Measurements from ENCODE around the gene SESN1. TPM values are rescaled to one million over a fixed set of nuclear protein-coding genes. Genes with fewer than 3 reads are reported as not detected.
A peak's percentile ranks its signal among the peaks of the same experiment; 100 is the strongest.
"Not testable (repeated sequence)": the region's sequence is repeated elsewhere in the genome, so short reads cannot be mapped to it uniquely, and the experiment has no call there.

Gene SESN1
- total RNA-seq, 1 donor from 2014 or later, result 29.6 TPM

DNA sequence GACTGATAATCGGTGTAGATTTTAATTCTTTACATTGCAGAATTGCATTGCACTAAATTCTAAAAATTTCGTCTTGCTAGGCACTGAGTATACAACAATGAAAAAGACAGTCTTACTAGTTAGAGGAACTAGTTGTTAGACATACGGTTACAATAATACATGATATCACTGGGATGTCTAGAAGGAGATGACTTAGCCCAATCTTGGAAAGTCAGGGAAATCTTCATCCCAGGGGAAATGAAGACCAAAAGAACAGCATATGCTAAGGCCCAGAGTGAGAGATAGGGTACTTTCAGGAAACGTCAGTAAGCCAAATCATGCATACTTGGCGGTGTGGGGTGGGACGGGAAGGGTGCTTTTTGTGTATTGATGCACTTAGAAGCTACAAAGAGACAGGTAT is 1.6 kb upstream of the SESN1 start:
- DNase-seq (ENCODE audit: low spot score), result no peak
- intact Hi-C loops (cut with DNase I), result no loop called here

DNA sequence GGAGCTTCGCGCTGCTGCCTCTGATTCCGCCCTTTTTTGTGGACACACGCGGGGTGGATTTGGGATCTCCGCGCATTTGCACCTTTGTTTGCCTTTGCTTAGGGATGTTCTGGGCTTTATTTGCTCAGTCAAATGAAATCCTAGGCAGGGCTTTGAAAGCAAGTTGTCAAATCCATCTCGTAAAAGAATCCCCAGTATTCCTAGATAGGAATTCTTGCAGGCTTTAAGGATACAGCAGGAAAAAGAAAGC is 1.1 kb upstream of the SESN1 start:
- DNase-seq (ENCODE audit: low spot score), result no peak
- intact Hi-C loops (cut with DNase I), result loop anchor here (1.0 kb wide), 1 partner anchor 287 kb away; the partner anchor contains the start of gene CD164

DNA sequence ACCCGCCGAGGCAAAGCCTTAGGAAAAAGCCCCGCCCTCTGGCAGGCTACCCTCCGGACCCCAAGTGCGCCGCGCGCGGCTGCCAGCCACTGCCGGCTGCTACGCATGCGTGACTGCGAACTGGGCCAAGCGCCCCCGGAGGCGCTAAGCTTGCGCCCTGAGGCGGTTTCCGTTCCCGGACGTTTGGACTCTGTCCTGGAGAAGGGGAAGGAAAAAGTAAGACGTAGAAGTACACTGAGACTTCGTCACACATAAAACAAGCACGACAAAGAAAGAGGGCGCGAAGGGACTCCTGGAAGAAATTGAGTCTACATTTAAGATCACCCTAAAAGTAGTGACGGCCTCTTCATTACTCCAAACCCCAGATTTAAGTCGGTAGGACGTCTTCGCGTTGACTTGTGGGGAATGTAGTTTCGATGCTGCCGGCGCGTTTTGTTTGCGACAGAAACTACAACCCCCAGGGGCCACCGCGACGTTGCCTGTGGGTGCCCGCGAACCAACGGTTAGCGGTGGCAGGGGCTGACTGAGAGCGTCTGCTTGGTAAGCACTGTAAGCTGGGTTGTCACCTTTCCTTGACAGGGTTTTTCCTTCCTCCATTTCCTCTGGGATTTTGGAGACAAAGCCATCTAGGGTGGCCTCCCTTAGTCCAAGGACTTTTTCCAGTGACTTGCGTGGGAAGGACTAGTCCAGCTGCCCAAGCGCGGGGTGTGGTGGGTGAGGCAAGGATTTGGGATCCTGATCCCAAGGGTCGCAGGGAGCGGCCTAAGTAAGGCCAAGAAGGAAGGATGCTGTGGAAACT is 589 bp upstream of the SESN1 start, which contains the start of gene CEP57L1:
CEP57L1 (plus strand) TSS at position 472 of the 799 bp plus-strand sequence. CDS start 49,715 bp downstream, outside the sequence.
- peak; percentile 97 for DNase-seq (ENCODE audit: low spot score)
- intact Hi-C loops (cut with DNase I), result loop anchor here (1.0 kb wide), 1 partner anchor 287 kb away; the partner anchor contains the start of gene CD164

DNA sequence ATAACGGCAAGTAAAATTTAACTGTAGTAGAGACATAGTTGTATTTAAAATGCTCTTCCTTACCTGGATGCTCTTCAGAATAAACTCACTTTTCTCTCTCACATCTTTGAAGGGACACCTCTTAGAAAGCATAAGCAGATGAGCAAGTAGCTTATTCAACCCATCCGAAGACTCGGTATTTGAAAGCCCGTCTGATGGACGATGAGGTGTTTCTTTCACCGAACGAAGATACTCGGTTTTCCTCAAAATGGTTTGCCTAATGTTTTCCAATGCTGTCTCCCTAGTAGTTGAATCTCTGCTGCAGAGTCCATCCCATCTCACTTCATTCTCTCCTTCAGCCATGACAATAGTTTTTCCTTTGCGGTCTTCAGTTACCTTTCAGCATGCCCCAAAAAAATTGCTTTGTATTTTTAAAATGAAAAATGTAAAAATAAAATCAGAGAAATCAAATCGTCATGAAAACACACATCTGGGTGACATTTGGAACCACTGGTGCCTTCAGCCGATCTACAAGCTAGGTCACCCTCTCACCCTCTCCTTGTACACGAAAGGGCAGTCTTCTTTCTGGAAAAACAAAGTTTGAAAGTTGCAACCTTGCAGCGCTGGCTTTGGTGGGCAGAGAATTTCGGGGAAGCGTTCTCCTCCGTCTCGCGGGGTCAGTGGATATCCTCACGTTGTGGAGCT is 772 bp downstream of the SESN1 start:
- no peak for DNase-seq (ENCODE audit: low spot score)
- intact Hi-C loops (cut with DNase I), result loop anchor here (1.0 kb wide), 1 partner anchor 536 kb away; no protein-coding TSS in a partner anchor

DNA sequence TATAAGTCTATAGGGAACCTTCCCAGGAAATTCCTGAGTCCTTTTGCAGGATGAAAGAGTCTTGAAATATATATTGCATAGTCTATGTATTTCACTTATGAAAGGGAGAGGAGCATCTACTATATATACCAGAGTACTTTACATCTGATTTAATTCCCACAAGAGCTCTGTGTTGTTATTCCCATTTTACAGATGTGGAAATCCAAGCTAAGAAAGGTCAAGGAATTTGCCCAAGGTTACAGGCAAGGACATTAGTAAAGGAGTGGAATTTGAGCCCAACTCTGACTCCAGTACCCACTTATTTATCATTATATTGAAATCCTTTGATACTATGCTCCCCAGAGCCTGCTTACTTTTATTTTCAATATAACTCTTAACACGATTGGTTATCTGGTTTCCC is 2.6 kb downstream of the SESN1 start:
- intact Hi-C loops (cut with DNase I), result no loop called here
- no peak for DNase-seq (ENCODE audit: low spot score)

DNA sequence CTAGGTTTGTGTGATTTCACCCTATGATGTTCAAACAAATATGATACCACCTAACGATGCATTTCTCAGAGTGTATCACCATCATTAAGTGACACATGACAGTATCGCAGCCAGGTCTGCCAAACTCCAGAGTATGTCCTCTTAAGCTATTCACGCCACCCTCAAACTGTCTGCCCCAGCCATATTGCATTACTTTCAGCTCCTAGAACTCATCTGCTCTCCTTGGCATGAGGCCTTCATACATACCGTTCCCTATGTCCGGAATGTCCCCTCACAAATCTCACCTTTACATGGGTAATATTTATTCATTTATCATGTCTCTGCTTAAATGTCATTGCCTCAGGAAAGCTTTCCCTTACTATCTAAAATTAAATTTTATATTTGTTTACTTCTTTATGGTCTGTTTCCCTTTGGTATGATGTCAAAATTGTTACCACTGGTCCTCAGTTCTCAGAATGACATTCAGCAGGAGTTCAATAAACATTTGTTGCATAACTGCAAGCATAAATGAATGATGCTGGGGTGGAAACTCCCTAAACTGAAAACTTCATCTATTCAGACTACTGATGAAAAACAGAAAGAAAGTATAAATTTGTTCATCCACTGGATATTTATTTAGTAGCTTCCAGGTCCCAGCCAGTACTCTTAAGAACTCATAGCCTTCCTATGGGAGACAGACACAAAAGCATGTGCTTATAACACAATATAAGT is 3.2 kb downstream of the SESN1 start:
- DNase-seq (ENCODE audit: low spot score), result no peak
- intact Hi-C loops (cut with DNase I), result no loop called here

DNA sequence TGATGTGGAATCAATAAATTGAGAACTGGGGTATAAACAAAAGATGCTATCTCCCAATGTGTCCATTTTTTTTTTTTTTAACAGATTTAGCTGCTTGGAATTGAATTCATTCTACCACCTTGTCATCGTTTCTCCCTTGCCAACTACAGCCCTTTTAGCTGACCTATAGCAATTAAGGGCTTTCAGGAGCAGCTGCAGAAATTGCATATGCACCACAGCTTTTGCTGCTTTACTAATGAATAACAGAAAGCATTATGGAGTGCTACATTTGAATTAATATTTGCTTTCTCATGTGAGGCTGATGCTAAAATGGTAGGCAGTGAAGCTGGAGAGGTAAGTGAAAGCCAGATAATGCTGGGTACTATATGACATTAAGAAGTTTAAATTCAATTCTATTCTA is 5.7 kb downstream of the SESN1 start:
- intact Hi-C loops (cut with DNase I), result loop anchor here (5.0 kb wide), 1 partner anchor 142 kb away; no protein-coding TSS in a partner anchor
- no peak for DNase-seq (ENCODE audit: low spot score)

DNA sequence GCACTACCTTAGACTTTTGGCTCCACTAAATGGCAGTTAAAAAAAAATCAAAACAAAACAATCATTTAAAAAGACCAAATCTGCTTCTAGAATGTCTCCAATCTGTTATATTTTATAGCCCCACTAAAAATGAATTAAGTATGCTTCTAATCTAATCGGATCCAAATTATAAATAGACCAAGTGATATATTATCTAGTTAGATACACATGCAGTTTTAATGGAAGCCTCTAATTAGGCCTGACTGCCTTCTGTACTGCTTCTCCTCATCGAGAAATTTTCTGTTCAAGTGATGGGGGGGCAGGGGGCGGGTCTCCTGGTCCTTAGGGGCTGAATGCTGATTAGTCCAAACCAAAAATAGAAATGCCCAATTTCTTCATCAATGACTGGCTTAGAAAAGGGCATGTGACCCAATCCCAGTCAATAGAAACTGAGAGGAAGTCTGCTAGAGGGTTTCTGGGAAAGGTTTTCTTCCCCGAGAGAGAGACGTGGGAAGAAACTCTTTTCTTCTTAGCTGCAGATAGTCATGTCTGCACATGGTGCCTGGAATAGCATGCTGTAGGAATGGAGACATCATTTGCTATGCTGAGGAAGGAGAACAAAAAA is 6.9 kb downstream of the SESN1 start:
- intact Hi-C loops (cut with DNase I), result loop anchor here (5.0 kb wide), 1 partner anchor 140 kb away; no protein-coding TSS in a partner anchor
- DNase-seq (ENCODE audit: low spot score), result no peak

DNA sequence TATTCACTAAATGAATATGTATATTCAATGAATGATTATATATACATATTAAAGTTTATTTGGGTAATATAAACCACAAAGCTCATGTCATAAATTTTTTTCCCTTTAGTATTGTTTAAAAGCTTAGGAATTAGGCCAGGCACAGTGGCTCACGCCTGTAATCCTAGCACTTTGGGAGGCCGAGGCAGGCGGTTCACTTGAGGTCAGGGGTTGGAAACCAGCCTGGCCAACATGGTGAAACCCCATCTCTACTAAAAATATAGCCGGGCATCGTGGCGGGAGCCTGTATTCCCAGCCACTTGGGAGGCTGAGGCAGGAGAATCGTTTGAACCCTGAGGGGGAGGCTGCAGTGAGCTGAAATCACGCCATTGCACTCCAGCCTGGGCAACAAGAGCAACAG is 10.5 kb downstream of the SESN1 start:
- intact Hi-C loops (cut with DNase I); DNase-seq (ENCODE audit: low spot score): not testable (repeated sequence)

DNA sequence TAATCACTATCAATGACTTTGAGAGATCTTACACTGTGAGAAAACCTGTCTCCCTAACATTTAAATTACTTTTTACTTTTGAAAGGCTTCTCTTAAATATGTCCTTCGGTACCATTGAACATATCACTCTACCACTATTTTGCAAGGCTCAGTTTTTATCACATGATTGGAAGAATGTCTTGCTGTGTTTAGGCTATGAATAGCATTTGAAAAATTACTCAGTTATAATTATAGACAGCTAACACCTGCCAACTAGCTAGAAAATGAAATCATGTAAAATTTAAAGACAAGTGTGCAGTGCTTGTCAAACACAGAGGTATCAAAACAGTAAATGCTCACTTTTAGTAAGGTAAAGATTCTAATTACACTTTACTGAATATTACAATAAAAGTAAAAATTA is 11.0 kb downstream of the SESN1 start:
- intact Hi-C loops (cut with DNase I), result no loop called here
- no peak for DNase-seq (ENCODE audit: low spot score)

DNA sequence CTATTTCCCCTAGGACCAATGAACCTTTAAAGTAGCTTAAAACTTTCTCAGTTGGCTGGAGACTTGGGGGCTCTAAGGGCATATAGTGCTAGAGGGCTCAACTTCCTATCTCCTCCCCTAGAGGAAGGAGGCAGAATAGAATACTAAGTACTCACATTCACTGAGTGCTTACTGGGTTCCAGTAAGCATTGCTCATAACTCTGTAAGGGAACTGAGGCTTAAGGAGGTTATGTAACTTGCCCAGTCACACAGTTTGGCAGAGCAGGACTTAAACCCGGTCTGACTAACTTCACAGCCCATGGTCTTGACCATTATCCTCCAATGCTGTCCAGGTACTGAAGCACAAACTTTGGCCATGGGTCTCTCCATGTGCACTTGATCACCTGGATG is 12.5 kb downstream of the SESN1 start:
- DNase-seq (ENCODE audit: low spot score), result no peak
- intact Hi-C loops (cut with DNase I), result no loop called here

DNA sequence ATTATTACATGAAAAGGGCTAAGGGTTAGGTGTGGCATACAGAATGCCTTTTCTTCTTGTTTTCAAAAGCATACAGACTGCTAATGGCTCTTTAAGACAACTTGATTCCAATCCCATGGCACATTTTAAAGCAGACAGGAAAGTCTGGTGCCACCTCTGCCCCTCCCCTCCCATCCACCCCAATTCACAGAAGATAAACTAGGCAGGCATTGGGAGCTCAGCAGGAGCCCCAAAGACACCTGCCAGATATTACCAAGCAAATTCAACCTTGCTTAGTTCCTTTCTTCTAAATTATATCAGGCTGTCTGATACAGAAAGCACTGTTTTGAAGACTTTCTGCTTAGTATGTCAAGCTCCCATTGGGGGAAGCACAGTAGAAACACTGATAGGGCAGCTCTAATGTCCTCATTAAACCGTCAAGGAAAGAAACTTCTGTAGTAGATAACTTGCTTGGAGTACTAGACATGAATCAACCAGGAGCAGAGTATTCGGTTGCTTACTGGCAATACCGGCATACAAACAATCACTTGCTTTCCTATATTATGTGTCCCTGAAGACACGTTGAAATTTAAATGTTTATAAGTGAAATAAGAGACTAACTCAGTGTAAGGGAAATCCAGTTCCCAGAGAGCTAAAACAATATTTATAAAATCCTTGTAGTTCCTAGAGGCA is 13.0 kb downstream of the SESN1 start:
- intact Hi-C loops (cut with DNase I), result no loop called here

DNA sequence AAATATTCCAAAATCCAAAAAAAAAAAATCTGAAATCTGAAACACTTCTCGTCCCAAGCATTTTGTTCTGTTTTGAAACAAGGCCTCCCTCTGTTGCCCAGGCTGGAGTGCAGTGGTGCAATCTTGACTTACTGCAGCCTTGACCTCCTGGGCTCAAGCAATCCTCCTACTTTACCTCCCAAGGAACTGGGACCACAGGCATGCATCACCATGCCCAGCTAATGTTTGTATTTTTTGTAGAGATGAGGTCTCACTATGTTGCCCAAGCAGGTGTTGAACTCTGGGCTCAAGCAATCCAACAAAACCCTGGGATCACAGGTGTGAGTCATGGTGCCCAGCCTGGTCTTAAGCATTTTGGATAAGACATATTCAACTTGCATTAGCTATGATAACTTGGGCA is 13.6 kb downstream of the SESN1 start:
- intact Hi-C loops (cut with DNase I), result no loop called here
- no peak for DNase-seq (ENCODE audit: low spot score)

More for the DNA sequence above, 13.0 kb downstream of the SESN1 start:
- no peak for DNase-seq (ENCODE audit: low spot score)

DNA sequence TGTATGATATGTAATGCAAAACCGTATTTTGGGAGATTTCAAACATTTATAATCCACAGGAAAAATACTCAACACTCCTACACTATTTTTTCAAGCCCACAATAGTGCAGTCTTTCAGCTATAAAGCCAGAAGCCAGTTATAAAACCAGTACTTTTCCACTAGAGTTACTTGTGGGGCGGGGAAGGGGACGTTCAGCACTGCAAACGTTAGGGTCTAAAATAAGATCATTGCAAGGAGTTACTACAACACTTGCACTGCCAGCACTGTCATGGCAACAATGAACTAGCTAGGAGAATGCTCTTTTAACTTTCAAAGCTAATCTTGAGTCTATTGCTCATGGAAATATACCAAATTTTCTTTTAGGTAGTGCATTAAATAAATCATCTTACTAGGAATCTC is 14.7 kb downstream of the SESN1 start:
- DNase-seq (ENCODE audit: low spot score), result no peak
- intact Hi-C loops (cut with DNase I), result no loop called here

DNA sequence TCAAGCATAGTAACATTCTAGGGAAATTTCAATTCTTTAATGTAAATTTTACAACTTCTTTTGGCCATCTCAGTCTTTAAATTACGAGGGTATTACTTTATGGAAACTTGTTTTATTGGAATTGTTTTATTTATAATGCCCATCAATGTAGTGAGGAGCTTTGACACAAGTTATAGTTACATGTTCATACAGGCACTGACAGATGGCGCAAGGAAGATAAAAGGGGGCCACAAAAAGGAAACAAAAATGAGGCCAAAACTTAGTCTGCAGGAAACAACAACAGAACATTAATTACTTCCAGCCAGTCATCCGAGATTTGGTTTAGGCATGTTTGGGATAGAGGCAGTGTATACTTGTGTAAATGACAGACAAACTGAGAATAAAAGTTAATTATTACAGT is 18.3 kb downstream of the SESN1 start:
- no peak for DNase-seq (ENCODE audit: low spot score)
- intact Hi-C loops (cut with DNase I), result no loop called here

DNA sequence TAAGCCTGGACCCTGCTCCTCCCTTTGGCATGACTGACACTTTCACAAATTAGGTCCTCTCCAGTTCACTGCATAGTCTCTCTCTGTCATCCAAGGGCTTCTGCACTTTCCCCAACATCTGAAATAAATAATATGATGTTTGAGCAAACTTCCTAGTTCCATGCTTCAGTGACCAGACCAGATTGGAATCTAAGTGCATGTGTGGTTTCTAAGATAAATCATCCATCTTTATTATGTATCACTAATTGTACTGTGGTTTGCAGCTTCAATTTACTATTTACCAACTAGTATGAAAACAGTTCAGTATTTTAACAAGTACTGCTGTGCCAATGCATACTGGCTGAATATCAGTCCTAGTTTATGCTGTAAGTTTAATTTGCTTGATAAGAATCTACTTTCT is 18.7 kb downstream of the SESN1 start:
- DNase-seq (ENCODE audit: low spot score), result no peak
- intact Hi-C loops (cut with DNase I), result loop anchor here (2.0 kb wide), 1 partner anchor 533 kb away; no protein-coding TSS in a partner anchor

DNA sequence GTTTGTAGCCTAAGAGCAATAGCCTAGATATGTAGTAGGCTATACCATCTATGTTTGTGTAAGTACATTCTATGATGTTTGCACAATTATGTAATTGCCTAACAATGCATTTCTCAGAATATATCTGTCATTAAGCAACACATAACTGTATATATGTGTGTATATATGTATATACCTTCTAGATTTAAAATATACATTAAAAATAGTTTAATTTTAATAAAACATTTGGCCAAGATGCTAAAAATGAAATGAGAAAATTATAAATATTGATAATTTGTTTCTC is 20.6 kb downstream of the SESN1 start:
- DNase-seq (ENCODE audit: low spot score), result no peak
- intact Hi-C loops (cut with DNase I), result loop anchor here (2.0 to 5.0 kb wide), 5 partner anchors 127 to 531 kb away; partner anchors contain the start of gene ARMC2

DNA sequence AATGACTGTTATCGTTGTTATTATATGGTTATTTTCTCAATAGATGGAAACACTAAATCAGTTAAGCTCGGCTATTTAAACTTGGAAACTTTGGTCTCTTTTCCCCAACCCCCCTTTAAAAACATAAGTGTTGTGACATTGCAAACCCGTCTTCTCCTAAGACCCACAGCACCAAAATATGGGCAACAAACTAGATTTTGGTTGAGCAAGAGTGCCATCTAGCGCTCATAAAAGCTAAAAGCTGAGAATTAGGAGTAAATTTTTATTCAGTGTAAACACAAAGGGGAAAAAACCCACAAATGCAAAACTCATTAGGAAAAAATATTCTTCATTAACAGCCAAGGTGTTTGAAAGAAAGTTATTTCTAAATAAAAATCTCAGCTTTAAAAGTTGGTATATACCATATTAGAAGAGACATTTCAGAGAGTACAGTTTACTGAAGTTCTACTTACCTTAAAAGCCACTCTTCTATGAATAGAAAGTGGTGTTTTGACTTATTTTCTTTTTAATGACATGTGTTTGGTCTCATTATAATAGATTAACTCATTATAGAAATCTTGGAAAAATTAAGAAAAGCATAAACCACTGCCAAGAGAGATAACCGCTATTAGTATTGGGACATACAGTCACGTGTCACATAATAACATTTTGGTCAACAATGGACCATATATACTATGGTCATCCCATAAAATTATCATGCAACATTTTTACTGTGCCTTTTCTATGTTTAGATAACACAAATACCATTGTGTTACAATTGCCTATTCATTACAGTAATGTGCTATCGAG is 21.1 kb downstream of the SESN1 start:
- no peak for DNase-seq (ENCODE audit: low spot score)
- intact Hi-C loops (cut with DNase I), result loop anchor here (2.0 to 5.0 kb wide), 5 partner anchors 126 to 531 kb away; partner anchors contain the start of gene ARMC2
